ENCODE results near the gene ARPP21.

The ARPP21 gene

DNA sequence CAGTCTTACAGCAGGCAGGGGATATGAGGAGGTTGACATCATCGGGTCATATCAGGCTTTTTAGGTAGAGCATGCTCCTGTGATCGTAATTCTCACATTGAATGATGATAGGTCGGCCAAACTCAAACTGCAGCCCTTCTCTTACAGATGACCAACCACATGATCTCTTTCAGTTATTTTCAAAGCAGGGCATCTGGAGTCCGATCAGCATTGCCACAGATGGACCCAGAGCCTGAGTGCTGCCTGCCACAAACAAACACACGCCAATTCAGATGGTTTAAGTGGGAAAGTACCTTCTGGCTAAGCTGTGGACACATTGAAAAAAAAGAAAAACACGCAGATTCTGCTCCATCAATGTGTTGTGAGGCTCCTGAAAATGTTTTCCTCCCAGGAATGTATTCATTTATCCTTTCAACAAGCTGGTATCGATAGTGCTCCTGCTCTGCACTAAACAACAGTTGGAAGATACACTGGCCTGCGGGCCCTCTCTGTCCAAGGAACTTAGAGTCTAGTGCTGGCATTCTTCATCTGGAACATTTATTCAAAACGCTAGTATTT, 31.2 kb downstream of the ARPP21 start:
- no peak for DNase-seq (ENCODE audit: low read depth)
- H3K4me3 ChIP-seq (ENCODE audit: low read depth, low read length) = no peak overlapping the region

DNA sequence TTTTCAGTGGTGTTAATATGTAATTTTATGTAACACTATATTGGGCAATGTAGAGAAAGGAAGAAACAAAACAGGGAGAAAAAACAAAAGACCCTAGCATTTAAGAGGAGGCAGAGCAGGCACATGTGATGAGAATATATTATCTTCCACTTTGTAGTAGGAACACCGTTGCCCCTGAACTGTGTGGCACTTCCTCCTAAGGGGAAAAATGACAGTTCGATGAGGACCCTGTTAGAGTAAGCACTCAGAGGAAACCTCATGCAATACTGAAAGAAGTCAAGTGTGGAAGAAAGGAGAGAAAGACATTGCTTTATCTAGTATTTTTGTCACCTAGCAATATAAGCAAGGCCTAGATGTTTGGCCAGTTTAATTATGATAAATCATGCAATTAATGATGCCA, 32.2 kb downstream of the ARPP21 start:
- no peak overlapping the region for H3K4me3 ChIP-seq (ENCODE audit: low read depth, low read length)
- DNase-seq (ENCODE audit: low read depth) = no peak

DNA sequence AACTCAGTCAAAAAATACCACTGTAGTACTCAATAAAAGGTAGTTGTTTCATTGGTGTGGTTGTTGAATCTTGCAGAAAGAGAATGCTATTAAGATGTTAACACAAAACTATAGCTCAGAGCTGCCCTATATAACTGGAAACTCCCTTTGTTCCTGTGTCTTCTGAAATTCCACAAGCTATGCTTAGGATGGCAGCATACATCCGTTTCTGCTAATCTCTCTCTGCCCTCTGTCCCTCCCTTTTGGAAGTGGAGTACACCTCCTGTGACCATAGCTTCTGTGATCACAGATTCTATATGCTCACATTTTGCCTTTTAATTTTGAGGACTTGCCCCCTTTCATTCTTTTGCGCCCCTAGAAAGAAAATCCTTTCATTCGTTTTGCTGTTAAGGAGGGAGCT, 33.7 kb downstream of the ARPP21 start:
- no peak overlapping the region for H3K4me3 ChIP-seq (ENCODE audit: low read depth, low read length)
- DNase-seq (ENCODE audit: low read depth) = no peak

- H3K4me3 ChIP-seq (ENCODE audit: low read depth, low read length) = no peak overlapping the region
- DNase-seq (ENCODE audit: low read depth) = no peak
Measured at GRCh38 chr3:35674451-35675109, 35.3 kb downstream of the ARPP21 start.

DNA sequence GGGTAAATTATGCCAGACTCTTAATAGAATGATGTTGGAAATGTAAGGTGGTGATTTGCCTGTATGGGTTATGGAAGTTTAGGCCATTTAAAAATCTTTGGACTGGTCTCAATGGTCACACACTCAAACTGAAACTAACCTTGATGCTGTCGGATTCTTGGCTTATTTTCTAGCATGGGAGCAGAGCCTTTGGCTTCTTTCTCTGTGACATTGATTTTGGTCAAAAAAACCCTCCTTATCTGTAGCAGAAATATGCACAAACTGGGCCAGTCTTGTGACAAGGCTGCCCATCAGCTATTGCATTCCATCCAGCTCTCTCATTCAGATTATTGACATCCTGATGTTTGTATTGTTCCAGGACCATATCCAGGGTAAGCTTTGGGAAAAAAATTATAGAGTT, 35.9 kb downstream of the ARPP21 start:
- DNase-seq (ENCODE audit: low read depth) = no peak
- H3K4me3 ChIP-seq (ENCODE audit: low read depth, low read length) = no peak overlapping the region

- DNase-seq (ENCODE audit: low read depth) = no peak
- H3K4me3 ChIP-seq (ENCODE audit: low read depth, low read length) = no peak overlapping the region
Measured at GRCh38 chr3:35675621-35676020, 36.3 kb downstream of the ARPP21 start.

GRCh38 chr3:35677797-35678196, 38.5 kb downstream of the ARPP21 start:
- no peak overlapping the region for H3K4me3 ChIP-seq (ENCODE audit: low read depth, low read length)
- no peak for DNase-seq (ENCODE audit: low read depth)

DNA sequence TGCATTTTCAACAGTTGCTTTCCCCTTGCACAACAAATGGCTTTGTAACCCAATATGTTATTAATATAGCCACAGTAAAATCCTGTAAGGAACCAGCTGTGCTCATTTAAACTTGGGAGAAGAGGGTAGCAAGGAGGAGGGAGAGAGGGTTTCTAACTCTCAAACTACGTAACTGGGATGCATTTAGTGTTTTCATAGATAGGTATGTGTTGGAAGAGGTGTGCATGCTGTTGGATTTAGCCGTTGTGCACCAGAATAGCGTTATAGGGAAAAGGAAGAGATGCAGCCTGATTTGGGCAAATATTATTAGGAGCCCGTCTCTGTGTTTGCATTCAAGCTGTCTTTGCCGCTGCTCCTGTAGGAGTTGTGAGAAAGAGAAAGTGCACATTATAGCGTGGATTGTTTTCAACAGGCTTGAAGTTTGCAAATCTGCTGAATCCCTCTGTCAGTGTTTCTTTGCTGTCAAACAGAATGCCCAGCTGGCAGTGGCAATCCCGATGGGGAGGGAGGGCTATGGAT, 39.4 kb downstream of the ARPP21 start:
- no peak for DNase-seq (ENCODE audit: low read depth)
- H3K4me3 ChIP-seq (ENCODE audit: low read depth, low read length) = peak overlapping the region; percentile 31

DNA sequence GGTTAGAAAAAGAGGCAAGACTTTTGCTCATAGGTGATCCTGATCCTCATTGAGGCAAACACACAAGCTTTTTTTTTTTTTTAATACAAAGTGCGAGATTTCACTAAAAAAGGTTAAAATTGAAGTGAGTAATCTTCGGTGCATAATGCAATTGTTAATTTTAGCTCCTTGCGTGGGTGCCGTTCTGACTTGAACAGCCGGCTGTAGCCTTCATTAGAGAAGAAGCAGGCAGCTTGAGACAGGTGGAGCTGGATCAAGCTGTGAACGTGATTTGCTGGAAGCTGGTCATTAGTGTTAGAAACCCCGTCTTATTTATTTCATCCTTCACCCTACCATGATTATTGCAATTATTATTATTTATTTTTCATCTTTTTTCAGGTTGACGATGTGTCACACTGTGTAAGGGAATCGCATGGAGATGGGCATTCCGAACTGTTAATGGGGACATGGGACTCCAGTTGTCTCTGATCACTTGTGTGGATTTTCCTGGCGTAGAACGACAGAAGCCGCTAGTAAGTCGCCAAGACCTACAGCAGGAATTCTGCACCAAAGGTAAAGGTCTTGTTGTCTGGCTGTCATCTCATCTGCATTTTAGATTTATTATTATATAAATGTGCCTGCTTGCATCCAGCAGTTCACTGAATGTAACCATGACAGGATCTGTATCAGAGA, 40.2 kb downstream of the ARPP21 start:
- peak overlapping the region; percentile 12 for H3K4me3 ChIP-seq (ENCODE audit: low read depth, low read length)
- no peak for DNase-seq (ENCODE audit: low read depth)

DNA sequence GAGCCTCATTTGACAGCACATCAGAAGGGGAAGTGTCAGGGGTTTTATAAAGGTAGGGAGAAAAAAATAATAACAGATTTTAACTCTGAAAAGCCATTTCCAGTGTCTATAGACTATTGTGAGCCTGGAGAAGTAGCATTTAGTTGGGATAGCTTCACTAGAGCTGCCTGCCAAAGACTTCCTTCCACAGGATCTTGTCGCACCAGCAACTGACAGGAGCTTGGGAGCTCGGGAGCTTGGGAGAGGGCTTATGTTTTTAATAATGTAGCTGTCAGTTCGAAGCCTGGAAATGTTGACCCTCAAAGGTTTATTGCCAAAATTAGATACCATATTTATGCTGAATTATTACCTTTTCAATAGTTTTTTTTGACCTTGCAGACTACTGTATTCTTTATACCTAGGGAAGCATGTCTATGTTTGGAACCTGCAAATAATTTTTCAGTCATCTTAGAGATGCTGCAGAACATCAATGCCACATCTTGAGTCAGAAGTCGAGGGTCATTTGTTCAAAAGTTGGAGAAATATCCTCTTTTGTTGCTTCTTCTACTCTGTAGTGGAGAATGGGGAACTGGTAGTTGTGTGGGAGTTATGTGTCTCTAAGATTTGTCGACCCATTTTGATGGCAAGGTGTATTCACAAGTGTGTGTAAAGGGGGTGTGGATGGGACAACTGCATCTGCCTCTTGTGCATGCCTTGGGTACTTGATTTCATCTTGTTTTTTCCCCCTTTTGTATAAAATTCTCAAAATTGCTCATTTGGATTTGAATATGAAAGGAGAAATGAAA, 41.7 kb downstream of the ARPP21 start:
- no peak overlapping the region for H3K4me3 ChIP-seq (ENCODE audit: low read depth, low read length)
- no peak for DNase-seq (ENCODE audit: low read depth)

GRCh38 chr3:35685153-35685552, 45.8 kb downstream of the ARPP21 start:
- no peak overlapping the region for H3K4me3 ChIP-seq (ENCODE audit: low read depth, low read length)
- no peak for DNase-seq (ENCODE audit: low read depth)

GRCh38 chr3:35688826-35689225, 49.5 kb downstream of the ARPP21 start:
- no peak for DNase-seq (ENCODE audit: low read depth)
- no peak overlapping the region for H3K4me3 ChIP-seq (ENCODE audit: low read depth, low read length)

DNA sequence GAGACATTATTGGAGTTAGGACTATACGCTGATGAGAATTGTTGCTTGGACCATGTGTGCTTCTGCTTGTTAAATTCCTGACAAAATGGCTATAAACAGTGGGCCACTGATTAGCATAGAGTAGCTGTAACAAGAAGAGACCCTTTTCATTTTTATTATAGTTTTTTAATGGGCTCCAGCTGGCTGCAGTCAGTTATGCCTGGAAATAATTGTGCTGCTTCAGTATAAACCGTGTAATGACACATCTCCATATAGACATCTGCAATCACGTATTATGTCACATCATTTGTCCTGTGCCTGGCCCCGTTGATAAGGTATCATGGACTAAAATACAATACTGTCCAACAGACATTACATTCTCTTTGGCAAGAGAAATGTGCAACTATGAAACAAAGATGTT, 50.9 kb downstream of the ARPP21 start:
- no peak for DNase-seq (ENCODE audit: low read depth)
- H3K4me3 ChIP-seq (ENCODE audit: low read depth, low read length) = no peak overlapping the region

- H3K4me3 ChIP-seq (ENCODE audit: low read depth, low read length) = no peak overlapping the region
- no peak for DNase-seq (ENCODE audit: low read depth)
Measured at GRCh38 chr3:35705904-35706303, 66.6 kb downstream of the ARPP21 start.

GRCh38 chr3:35707904-35708303, 68.6 kb downstream of the ARPP21 start:
- DNase-seq (ENCODE audit: low read depth) = no peak
- no peak overlapping the region for H3K4me3 ChIP-seq (ENCODE audit: low read depth, low read length)

DNA sequence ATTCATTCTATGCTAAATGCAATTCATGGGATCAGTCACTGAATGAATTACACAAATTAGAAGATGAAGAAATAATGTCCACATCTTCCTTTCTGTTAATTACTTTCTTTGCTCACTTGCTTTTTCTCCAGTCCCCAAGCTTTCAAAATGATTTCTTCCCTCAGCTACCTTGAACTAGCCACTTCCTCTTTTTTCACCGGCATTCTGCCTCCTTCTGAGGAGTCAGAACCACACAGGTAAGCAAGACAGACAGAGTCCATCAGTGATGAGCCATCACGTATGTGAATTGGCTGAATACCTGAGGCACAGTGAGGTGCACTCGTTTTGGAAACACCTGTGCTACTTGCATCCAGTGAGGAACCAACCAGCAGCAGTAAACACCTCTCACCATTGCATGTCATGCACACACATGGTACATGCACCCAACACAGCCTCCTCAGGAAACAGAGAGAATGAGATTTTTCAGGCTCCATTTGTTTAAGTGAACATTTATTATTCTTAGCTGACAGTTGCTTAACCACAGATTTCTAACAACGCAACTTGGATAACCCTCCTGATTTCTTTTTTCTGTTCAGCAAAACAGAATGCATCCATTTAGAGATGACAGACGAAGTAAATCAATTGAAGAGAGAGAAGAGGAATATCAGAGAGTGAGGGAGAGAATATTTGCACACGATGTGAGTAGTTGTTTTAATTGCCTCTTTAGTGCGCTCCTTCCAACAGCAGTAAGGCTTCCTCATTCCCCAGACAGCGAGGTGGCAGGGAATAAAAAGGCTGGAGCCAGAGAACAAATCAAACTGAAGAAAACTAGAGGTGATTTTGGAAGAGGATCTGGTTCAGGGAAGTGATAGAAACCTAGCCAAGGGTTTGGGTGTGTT, 69.3 kb downstream of the ARPP21 start:
- H3K4me3 ChIP-seq (ENCODE audit: low read depth, low read length) = no peak overlapping the region
- no peak for DNase-seq (ENCODE audit: low read depth)

- no peak overlapping the region for H3K4me3 ChIP-seq (ENCODE audit: low read depth, low read length)
- no peak for DNase-seq (ENCODE audit: low read depth)
Measured at GRCh38 chr3:35709691-35710090, 70.4 kb downstream of the ARPP21 start.

DNA sequence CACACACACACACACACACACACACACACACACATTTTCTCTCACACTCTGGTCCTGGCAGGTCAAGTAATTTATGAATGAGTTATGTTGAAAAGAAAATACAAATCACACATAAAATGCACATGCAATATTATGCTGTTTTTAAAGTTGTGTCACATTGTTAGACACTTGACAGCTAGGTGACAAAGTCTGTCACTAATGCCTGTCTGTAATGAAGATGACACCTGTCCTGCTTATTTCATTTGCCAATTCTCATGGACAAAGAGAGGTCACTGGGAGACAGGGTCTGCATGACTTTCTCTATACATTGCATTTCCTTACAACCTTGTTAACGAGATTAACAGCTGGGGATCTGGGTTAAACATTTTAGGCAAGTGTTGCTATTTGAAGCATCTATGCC, 71.2 kb downstream of the ARPP21 start:
- H3K4me3 ChIP-seq (ENCODE audit: low read depth, low read length) = no peak overlapping the region
- DNase-seq (ENCODE audit: low read depth) = no peak

DNA sequence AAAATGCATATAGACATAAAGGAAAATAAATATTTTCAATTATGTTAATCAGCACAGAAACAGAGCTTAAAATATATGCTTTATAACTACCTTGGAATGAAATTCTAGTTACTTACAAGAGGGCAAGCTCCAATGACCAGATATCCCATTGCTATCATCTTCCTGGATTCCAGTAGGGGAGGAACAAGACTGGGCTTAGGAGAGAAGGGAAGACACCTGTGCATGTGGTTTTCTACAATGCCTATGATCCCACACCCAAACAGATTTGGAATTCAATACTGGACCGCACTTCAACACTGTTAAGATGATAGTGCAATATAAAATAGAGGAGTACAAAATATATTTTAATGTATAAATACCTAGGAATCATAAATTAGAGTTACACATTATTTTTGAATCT, 79.6 kb downstream of the ARPP21 start:
- no peak overlapping the region for H3K4me3 ChIP-seq (ENCODE audit: low read depth, low read length)
- no peak for DNase-seq (ENCODE audit: low read depth)
